ENCODE results near the gene ARPC4.
A peak's percentile ranks its signal among the peaks of the same experiment; 100 is the strongest.

ARPC4 gene

DNA sequence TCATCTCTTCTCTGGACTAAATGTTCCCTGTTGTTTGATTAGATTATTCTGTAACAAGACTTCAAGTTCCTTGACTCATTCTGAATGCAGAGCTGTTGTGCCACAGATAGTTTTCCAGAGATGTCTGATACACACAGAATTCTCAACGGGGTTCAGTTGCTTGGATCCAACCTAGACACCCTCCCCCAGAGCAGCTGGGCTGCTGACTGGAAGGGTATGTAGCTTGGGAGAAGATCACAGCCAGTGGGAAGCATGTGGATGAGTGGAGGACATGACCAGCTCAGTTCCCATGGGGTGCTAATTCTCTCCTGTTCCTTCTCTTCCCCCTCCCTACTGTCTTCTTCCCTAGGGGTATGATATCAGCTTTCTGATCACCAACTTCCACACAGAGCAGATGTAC lies 10.6 kb downstream of the ARPC4 start:
- DNase-seq (ENCODE audit: low read depth) = no peak
- H3K4me3 ChIP-seq (ENCODE audit: low read depth, low read length) = no peak overlapping the region
- no peak for TF ChIP-seq CTCF (conservative IDR thresholded peaks at IDR 0.05; ENCODE audit: low read depth, low read length)

DNA sequence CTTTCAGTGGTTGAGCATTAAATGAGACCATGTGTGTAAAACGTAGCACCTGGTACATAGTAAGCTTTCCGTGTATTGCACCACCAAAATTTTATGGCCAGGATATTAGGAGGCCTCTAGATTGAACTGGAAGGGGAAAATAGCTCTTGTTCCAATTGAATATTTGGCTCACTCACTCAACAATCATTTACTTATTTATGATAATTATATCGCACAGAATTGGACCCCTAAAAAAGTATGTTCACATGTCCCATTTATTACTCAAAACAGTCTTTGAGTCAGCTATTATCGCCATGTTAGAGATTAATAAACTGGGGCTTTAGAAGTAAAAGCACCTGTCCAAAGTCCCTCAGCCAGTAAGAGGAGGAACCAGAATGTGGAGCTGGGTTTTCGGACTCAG lies 12.1 kb downstream of the ARPC4 start:
- DNase-seq (ENCODE audit: low read depth) = no peak
- no peak overlapping the region for H3K4me3 ChIP-seq (ENCODE audit: low read depth, low read length)
- no peak for TF ChIP-seq CTCF (conservative IDR thresholded peaks at IDR 0.05; ENCODE audit: low read depth, low read length)

- H3K4me3 ChIP-seq (ENCODE audit: low read depth, low read length) = no peak overlapping the region
- no peak for DNase-seq (ENCODE audit: low read depth)
- no peak for TF ChIP-seq CTCF (conservative IDR thresholded peaks at IDR 0.05; ENCODE audit: low read depth, low read length)
Measured at GRCh38 chr3:9806137-9806536, 13.3 kb downstream of the ARPC4 start.

GRCh38 chr3:9806688-9807589 lies 14.1 kb downstream of the ARPC4 start:
- H3K4me3 ChIP-seq (ENCODE audit: low read depth, low read length) = no peak overlapping the region
- TF ChIP-seq CTCF (conservative IDR thresholded peaks at IDR 0.05; ENCODE audit: low read depth, low read length) = no peak
- DNase-seq (ENCODE audit: low read depth) = no peak

DNA sequence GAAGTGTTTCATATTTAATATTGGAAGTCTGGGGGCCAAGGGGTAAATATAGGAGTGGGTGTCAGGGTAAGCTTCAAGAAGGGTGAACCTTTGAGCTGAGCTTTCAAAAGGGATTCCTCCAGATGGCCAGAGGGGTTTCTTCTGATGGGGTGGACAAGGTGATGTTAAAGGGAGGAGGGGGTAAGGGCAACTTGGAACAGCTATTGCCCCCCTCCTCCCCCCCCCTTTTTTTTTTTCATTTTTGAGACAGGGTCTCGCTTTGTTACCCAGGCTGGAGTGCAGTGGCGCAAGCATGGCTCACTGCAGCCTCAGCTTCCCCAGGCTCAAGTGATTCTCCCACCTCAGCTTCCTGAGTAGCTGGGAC lies 15.1 kb downstream of the ARPC4 start:
- no peak for TF ChIP-seq CTCF (conservative IDR thresholded peaks at IDR 0.05; ENCODE audit: low read depth, low read length)
- H3K4me3 ChIP-seq (ENCODE audit: low read depth, low read length) = no peak overlapping the region
- DNase-seq (ENCODE audit: low read depth) = no peak

GRCh38 chr3:9808345-9809037 lies 15.6 kb downstream of the ARPC4 start:
- peak; percentile 45 for DNase-seq (ENCODE audit: low read depth)
- H3K4me3 ChIP-seq (ENCODE audit: low read depth, low read length) = no peak overlapping the region
- TF ChIP-seq CTCF (conservative IDR thresholded peaks at IDR 0.05; ENCODE audit: low read depth, low read length) = peak; percentile 42

Measured in choroid plexus epithelial cell (primary cell).